ENCODE results near the gene COX7B. TPM values are rescaled to one million over a fixed set of nuclear protein-coding genes. Genes with fewer than 3 reads are reported as not detected.
"Not testable (repeated sequence)": the region's sequence is repeated elsewhere in the genome, so short reads cannot be mapped to it uniquely, and the experiment has no call there.

COX7B gene, protein sequence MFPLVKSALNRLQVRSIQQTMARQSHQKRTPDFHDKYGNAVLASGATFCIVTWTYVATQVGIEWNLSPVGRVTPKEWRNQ
- 382 and 476 TPM in 2 replicates for total RNA-seq (2014; rRNA removed; shearing (Covaris generic))
- polyA plus RNA-seq (2015; cell fraction: cytosol; rRNA removed) = 526 and 574 TPM in 2 replicates
- 259 and 344 TPM in 2 replicates for polyA plus RNA-seq (2015; cell fraction: nucleus; rRNA removed)

DNA sequence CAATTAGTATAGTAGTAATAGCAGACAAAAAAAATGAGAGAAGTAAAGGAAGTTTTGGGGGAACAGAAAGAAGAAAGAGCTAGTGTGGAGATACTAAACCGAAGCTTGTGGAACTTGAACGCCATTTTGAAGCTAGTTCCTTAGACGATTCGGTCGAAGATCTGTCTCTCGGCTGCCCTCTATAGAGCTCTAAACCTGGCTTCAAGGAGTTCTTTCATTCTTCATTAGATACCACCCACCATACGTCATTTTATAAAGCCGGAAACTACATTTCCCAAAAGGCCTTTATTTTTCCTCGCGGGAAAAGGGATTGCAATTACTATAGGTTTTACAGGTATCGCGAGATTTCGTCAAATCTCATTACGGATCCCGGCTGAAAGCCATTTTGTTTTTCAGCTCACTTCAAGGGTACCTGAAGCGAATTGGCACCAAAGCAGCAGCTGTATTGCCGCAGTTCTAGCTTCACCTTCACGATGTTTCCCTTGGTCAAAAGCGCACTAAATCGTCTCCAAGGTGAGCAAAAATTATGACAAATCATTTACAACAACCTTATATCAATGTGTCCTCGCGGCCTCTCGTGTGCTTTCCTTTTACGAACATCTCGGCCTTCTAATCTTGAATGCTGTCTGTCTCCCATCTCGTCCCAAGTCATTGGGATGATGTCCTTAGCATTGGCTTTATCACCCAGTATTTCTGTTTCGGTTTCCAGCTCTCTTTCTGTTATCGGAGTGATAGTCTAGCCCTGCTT lies at the start of gene COX7B:
Gene COX7B (plus strand): TSS at position 388 of the 748 bp plus-strand sequence. CDS start 86 bp downstream, at position 474.
- peak; percentile 96 for DNase-seq (ENCODE audit: low read depth)

DNA sequence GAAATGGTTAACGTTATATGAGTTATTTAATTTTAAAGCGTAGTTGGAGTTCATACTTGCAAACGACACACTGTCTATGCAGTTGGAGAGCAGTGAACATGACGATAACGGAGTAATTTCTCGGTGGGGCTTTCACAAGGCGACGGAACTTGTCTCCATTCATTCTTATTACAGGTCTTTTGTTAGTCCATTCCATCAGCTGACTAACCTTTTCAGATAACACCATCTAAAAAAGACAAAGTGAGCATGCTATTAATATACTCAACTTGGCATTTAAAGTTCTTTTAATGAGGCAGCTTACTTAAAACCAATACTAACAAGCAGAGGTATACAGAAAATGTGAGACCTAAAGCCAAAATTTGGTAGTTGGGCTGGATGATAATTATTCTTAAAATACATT lies 23.9 kb upstream of the COX7B start:
- no peak for DNase-seq (ENCODE audit: low read depth)

DNA sequence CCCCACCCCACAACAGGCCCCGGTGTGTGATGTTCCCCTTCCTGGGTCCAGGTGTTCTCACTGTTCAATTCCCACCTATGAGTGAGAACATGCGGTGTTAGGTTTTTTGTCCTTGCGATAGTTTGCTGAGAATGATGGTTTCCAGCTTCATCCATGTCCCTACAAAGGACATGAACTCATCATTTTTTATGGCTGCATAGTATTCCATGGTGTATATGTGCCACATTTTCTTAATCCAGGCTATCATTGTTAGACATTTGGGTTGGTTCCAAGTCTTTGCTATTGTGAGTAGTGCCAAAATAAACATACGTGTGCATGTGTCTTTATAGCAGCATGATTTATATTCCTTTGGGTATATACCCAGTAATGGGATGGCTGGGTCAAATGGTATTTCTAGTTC lies 17.9 kb upstream of the COX7B start:
- DNase-seq (ENCODE audit: low read depth) = not testable (repeated sequence)

DNA sequence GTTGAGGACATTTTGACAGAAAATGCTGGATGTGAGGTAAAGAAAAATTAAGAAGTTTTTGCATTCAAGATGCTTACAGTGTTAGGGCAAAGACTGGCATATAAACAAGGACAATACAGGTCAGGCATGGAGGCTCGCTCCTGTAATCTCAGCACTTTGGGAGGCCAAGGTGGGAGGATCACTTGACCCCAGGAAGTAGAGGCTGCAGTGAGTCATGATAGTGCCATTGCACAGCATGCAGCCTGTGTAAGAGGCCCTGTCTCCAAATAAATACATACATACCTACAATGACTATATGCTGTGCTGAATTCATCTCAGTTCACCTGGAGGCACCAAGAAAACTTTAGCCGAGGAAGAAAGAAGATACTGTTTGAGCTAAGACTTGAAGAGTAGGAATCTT lies 6.4 kb upstream of the COX7B start:
- no peak for DNase-seq (ENCODE audit: low read depth)

DNA sequence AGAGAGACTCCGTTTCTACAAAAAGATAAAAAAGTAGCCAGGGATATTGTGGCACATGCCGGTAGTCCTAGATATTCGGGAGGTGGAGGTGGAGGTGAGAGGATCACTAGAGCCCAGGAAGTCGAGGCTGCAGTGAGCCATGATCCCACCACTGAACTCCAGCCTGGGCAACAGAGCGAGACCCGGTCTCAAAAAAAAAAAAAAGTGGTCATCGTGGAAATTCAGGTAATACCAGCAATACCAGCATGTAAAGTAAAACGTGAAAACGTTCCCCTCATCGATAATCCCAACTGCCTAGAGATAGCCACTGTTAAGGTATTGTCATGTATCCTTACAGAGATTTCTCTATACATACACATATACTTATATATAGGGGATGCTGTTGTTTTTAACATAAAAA lies 5.6 kb upstream of the COX7B start:
- DNase-seq (ENCODE audit: low read depth) = no peak

DNA sequence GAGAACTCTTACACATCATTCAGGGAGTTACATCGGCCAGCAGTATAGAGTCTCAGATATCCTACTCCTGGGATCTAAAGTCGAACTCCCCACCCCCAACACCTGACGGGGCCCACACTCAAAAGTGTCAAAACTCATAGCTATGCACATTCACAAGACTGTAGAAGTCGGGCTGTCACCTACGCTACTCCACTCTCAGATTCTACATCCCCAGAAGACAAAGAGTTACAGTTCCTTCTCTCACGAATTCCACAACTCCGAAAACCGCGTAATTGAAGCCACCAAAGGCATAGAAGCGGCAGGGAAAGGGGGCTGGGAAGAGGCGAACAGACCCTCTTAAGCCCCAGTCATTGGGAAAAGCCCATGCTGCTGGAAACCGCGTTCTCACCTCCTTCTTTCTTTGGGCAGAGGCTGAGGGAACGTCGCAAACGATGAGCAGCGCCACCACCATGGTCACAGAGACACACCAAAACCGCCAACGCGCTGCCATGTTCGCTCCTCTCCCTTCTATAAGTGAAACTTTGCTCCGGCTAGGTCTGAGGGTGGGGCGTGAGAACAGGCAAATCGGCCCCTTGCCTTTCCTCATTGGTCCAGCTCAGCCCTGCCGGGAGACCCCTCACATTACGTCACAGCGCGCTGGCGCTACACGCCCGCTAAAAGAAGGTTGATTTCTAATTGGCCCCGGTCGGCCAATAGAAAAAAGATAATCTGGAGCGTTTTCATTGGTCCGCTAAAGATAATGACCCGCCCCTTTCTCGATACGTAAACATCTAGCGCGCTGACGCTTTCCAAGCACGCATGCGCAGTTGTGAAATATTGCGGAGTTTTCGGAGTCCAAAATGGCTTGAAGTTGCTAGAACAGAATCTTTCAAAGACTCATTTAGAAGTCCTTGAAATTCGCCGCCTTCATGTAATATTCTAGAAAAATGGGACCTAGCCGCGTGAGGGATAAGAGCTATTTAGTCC lies 4.1 kb upstream of the COX7B start, which contains the start of gene MAGT1:
Gene MAGT1 (minus strand): TSS at position 515 of the 966 bp plus-strand sequence. CDS start 25 bp downstream, at position 490.
- peak; percentile 95 for DNase-seq (ENCODE audit: low read depth)

DNA sequence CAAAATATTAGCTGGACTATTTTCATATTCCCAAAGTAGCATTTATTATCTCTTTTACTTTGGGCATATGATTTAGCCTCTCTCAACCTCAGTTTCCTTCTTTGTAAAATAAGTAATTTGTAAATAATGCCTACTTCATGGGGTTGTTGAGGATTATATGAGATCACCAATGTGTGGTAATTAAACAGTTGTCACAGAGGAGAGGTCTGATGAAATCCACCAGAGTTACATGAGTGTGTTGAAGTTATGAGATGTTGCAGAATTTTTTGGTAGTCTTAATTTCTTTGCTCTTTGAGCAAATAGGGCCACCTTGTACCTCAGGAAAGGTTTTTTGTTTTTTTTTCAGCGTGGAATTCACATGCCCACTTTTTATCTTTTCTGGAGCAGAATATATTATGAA lies 1.4 kb downstream of the COX7B start:
- DNase-seq (ENCODE audit: low read depth) = no peak

DNA sequence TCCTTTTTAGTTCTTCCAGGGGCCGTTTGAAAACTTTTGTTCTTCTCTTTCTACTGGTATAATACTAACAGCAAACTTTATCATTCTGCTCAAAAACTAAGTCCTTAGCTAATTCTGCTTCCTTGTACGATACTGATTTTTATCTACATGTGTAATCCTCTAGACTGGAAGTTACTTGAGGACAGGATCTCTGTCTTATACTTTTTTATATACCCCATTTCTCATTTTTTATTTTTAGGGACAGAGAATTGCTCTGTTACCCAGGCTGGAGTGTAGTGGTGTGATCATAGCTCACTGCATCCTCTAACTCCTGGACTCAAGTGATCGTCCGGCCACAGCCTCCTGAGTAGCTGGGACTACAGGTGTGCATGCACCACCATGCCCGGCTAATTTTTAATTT lies 2.2 kb downstream of the COX7B start:
- no peak for DNase-seq (ENCODE audit: low read depth)

DNA sequence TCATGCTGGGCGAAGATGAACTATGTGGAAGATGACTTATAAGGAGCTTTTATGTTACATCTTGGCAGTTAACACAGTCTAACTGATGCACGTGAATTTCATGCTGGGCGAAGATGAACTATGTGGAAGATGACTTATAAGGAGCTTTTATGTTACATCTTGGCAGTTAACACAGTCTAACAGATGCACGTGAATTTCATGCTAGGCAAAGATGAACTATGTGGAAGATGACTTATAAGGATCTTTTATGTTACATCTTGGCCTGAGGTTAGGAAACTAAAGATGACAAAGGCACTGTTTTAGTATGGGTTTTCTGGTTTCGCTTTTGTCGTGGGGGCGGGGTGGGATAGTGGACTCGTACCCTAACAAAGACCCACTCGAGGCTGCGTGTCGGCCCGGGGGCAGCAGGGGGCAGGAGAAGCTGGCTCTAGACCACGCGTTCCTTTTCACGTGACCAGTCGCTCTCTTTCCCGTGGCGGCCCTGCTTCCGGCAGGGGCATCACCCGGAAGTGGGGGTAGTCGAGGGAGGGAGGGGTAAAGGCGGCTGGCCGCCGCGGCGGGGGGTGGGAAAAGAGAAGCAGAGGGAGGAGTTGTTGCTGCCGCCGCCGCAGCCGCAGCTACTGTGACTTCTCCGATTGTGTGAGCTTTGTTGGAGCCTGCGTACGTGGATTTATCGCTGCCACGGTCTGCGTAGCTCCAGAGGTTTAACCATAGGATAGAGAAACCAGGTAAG lies 11.0 kb downstream of the COX7B start, which contains the start of gene ATP7A:
Gene ATP7A (plus strand): TSS at position 586 of the 733 bp plus-strand sequence. CDS start 60,949 bp downstream, outside the sequence.
- peak; percentile 83 for DNase-seq (ENCODE audit: low read depth)

DNA sequence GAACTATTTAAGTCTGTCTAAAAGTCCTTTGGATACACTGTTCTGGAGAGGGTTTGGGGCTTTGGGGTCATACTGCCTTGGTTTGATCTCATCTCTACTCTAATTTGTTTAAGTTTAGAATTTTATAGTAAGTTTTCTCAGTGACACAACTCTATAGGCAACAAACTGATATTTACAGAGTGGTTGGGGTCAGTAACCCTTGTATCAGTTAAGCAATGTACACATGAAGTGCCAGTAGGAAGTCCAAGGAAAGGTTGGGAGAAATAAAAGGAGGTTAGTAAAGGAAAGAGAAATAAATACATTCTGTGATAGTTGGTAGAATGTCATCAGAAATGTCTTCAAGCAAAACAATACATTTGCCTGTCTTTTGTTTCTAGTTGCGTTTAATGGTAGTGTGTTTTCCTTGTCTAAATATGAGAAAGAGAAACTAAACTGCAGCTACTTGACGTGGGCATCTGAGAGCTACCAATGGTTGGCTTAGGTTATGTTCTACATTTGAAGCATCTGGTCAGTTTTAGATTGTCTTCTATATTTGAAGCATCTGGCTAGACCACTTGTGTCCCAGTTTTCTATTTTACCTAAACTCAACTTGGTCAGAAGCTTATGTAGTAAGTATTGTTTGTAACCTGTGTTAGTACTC lies 18.1 kb downstream of the COX7B start:
- DNase-seq (ENCODE audit: low read depth) = no peak

DNA sequence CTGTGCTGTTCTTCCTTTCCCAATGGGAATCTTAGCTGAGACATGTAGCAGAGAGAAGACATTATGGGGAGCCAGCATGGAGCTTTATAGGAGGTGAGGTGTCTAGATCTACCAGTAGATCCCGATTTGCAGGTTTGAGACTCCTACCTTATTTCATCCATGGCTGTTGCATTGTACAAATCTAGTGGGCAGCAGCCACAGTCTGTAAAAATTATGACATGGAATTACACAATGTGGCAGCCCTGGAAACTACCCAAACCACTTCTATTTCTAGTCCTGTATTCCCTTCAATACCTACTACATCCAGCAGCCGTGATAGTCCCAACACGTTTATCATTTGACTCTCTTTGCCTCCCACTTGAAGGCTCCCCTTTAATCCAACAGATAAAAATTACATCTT lies 19.3 kb downstream of the COX7B start:
- no peak for DNase-seq (ENCODE audit: low read depth)

DNA sequence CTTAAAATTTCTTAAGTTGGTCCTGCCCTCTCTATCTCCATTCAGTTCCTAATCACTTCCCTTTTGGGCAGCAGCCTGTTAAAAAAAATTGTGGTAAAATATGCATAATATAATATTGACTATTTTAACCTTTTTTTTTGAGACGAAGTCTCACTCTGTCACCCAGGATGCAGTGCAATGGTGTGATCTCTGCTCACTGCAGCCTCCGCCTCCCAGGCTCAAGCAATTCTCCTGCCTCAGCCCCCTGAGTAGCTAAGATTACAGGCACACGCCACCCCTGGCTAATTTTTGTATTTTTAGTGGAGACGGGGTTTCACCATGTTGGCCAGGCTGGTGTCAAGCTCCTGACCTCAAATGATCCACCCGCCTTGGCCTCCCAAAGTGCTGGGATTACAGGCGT lies 20.1 kb downstream of the COX7B start:
- DNase-seq (ENCODE audit: low read depth) = not testable (repeated sequence)

DNA sequence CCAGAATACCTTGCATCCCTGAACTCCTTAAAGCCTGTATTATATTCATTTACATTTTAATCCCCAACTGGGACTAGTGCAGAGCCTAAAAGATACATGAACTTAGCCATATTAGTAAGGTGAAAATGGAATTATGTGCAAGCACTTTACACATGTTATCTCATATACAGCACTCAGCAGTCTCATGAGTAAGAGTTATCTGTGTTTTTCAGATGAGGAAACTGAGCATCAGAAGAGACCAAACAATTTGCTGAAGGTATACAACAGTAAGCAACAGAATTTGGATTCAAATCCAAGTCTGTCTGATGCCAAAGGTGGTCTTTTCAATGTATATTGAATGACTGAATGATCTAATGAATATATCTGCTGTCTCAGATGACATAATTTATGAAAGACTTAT lies 23.5 kb downstream of the COX7B start:
- no peak for DNase-seq (ENCODE audit: low read depth)

DNA sequence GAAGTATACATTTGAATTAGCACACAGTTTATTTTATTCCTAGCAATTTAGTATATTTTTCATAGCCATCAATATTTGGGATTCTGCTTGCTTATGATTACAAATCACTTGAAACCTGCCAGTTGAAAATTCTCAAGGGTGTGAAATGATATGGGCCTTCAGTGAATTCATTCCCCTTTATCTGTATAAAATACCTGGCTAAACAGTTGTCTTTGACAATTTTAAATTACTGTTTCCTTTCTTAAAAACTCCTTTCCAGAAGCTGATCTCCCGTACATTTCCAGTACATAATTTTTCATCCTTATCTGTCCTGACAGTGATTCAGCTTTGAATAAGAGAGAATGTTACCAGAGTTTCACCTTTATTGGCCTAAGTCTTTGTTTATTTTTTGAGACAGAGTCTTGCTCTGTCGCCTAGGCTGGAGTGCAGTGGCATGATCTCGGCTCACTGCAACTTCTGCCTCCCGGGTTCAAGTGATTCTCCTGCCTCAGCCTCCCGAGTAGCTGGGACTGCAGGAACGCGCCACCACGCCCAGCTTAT lies 25.1 kb downstream of the COX7B start:
- no peak for DNase-seq (ENCODE audit: low read depth)

DNA sequence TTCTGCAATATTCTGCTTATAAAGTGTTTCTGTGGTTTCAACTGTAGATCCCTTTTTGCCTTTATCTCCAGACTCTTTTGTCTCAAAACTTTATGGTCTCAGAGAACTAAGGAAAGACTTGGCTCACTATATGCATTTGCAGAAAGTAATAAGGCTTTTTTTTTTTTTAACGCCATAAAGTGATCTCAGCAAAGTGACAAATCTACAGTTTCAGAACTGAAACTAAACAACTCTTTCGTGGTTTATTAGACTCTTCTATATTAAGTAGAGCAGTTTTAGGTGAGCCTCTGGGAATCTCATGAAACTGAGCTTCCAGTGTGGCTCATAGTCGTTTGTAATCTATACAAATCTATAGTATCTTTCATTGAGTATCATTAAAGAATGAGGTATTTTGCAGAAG lies 26.5 kb downstream of the COX7B start:
- no peak for DNase-seq (ENCODE audit: low read depth)

DNA sequence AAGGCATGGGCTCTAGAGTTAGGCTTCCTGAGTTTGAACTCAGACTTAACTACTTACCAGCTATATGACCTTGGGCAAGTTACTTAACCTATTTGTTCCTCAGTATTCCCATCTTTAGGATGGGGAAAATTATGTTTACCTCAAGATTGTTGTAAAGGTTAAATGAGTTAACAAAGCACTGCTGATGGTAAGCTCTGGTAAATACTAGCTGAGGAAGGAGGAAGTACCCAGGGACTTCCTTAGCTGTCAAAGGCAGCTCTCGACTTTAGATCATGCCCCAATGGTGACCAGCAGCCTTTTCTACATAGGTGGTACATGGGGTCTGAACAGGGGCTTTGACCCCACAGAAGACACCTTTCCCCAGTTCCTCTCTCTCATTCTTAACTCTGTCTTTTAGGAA lies 31.3 kb downstream of the COX7B start:
- DNase-seq (ENCODE audit: low read depth) = no peak

DNA sequence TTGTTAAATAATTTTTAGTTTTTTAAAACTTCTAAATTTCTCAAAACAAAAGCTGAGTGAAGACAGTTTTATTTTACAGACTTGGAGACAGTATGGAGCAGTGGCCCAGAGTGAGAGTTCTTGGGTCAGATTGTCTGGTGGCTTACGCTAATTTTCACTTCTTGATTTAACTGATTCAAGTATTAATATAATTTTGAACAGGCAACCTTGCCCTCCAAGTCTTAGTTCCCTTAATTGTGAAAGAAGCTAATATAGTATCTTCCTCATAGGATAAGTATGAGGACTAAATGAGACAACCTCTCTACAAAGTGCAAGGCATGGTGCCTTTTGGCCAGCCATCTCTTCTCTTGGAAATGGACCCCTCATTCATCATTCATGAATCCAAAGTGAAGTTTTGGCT lies 36.6 kb downstream of the COX7B start:
- no peak for DNase-seq (ENCODE audit: low read depth)

DNA sequence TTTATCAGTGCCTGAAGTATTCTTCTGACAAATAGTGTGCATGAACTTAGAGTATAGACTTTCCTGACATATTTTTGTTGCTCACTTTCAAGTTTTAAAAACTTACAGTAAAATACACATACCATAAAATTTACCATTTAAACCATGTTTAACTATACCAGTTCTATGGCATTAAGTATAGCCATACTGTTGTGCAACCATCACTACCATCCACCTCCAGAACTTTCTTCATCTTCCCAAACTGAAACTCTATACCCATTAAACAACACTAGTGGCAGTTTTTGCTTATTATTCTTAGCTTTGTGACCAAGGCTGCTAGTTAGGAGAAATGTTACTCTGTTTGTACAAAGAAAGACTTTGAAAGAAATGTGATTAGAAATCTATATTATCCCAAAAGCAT lies 37.0 kb downstream of the COX7B start:
- DNase-seq (ENCODE audit: low read depth) = no peak

DNA sequence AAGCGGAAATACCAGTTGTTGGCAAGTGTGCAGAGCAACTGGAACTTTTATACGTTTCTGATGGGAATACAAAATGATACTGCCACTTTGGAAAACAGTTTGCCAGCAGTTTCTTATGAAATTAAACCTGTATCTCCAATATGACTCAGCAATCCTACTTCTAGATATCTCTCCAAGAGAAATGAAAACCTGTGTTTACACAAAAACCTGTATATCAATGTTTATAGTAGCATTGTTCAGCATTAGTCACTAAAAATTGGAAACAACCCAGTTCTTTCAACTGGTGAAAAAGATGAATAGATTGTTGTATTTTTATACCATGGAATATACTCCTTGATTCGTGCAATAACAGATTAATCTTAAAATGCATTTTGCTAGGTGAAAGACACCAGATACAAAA lies 38.0 kb downstream of the COX7B start:
- DNase-seq (ENCODE audit: low read depth) = peak; percentile 47

DNA sequence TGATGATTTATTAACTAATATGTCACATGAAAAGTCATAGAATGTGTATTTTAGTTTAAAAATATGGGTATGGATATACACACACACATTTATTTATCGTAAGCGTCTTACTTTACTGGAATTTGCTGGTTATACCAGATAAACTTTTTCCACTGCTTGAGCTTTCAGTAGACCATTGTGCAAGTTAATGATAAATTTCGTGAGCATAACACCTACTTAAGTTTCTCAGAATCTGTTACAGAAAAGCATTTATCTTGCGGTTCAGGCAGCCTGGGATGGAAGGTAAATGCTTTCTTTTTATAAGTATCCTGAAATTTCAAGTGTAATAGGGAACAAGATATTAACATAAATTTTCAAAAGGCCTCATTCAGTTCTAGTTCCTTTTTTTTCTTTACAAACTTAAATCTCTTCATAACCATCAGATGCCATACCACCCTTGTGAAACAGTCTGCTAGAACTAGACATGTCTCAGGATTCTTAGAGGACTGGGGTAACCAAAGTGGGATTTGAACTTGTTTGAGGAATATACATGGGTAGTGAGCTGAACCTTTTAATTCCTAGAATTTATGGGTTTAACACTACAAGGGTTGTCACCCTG lies 38.9 kb downstream of the COX7B start:
- no peak for DNase-seq (ENCODE audit: low read depth)
